Measurements from ENCODE around the gene IL17RA. TPM values are rescaled to one million over a fixed set of nuclear protein-coding genes. Genes with fewer than 3 reads are reported as not detected.

The IL17RA gene
- polyA plus RNA-seq, 1 experiment: 20.3 TPM

DNA sequence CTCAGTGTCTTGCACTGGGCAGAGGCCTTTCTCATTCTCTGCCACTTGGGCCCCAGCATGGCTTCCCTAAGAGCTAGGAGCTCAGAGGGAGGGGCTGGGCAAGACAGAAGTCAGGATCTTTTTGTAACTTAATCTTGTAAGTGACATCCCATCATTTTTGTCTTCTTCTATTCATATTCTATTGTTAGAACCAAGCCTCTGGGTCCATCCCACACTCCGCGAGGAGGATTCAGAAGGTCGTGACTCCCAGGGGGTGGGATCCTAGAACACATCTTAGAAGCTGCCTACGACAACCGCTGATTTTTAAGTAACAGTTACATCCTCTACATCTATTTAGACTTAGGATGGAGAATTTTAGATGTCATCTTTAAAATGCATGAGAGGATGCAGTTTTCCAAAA, 1.5 kb upstream of the IL17RA start:
- no peaks in the 10 kb centered on the region for H3K27me3 ChIP-seq (ENCODE audit: control insufficient read depth, insufficient read depth, low read length)
- H3K9me3 ChIP-seq (ENCODE audit: control insufficient read depth, insufficient read depth, low read length): no peaks in the 10 kb centered on the region; the same call in 1 of the 2 replicates
- no peak overlapping the region for H3K4me3 ChIP-seq (ENCODE audit: low read depth, low read length)
- CTCF ChIA-PET: interaction anchor here (1.0 to 2.9 kb wide), 2 partner anchors 25 to 89 kb away, joined by 3 to 26 read pairs; no protein-coding TSS in a partner anchor
- TF ChIP-seq, protein P1, sequence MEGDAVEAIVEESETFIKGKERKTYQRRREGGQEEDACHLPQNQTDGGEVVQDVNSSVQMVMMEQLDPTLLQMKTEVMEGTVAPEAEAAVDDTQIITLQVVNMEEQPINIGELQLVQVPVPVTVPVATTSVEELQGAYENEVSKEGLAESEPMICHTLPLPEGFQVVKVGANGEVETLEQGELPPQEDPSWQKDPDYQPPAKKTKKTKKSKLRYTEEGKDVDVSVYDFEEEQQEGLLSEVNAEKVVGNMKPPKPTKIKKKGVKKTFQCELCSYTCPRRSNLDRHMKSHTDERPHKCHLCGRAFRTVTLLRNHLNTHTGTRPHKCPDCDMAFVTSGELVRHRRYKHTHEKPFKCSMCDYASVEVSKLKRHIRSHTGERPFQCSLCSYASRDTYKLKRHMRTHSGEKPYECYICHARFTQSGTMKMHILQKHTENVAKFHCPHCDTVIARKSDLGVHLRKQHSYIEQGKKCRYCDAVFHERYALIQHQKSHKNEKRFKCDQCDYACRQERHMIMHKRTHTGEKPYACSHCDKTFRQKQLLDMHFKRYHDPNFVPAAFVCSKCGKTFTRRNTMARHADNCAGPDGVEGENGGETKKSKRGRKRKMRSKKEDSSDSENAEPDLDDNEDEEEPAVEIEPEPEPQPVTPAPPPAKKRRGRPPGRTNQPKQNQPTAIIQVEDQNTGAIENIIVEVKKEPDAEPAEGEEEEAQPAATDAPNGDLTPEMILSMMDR (IDR thresholded peaks at IDR 0.05; ENCODE audit: low read depth, low read length): no peak
- no peak overlapping the region for H3K27ac ChIP-seq (ENCODE audit: low read depth, low read length)
- no peak for DNase-seq (ENCODE audit: low read depth, low spot score)
- POLR2A ChIA-PET: no interaction called here

DNA sequence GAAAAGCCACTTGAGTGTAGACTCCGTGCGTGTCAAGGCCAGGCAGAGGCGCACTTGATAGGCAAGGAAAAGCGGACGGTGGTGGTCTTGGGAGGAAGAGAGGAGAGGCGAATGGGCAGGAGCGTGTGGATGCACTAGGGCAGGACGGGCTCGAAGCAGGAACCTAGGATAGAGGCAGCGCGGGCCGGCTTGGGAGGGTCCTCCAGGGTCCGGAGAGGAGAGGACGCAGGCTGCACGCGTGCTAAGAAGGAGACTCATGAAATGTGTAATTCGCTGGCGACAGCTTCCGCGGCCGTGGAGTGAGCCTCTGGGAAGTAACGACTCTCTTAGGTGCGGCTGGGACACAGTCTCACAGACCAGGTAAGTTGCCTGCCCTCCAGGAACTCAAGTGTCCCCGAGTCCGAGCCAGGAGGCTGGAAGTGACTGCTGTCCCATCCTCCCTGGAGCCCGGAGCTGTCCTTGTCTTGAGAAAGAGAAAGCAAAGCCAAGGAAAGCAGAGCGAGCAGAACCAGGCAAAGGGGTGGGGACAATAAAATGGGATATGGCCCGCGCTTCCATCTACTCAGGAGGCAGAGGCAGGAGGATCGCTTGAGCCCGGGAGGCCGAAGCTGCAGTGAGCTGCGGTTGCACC, 874 bp upstream of the IL17RA start:
- H3K4me3 ChIP-seq (ENCODE audit: low read depth, low read length): no peak overlapping the region
- POLR2A ChIA-PET: no interaction called here

DNA sequence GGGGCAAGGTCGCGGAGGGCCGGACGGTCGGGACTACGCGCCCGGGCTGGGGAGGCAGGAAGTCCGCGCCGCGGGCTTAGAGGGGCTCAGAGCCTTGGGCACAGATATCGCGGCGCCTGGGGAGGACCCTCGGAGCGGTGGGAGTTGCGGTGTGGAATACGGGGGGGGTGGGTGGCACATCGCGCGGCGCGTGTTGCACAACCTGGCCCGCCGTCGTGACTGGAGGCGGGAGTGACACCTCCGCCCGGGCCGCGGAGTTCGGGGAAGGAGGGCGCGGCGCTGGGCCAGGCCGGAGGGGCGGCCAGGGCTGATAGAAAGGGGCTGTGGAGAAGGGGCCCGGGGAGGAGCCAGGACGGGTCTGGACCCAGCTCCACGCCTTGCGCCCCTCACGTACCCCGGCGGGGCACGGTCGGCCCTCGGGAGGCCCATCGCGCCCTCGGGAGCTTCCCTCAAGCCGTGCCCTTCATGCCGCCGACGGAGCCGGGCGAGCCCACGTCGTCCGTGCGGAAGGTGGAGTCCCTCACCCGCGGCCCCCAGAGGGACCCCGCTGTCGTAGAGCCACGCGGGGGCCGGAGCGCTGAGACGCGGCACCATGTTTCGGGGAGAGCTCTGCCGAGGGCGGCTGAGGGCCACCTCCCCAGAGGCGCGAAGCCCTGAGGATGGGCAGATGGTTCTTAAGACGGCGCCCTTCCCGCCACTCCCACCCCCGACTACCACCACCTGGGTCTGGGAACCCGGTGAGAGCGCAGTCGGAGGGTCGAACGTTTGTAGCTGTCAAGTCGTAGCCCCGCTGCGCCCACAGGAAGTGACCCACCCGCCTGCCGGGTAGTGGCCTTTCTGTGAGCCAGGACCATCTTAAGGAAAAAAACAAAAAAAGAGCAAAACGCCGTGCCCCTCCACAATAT, 729 bp downstream of the IL17RA start:
- H3K27ac ChIP-seq (ENCODE audit: low read depth, low read length): no peak overlapping the region
- TF ChIP-seq, protein P1 (IDR thresholded peaks at IDR 0.05; ENCODE audit: low read depth, low read length): no peak
- no peaks in the 10 kb centered on the region for H3K27me3 ChIP-seq (ENCODE audit: control insufficient read depth, insufficient read depth, low read length)
- peak overlapping the region; percentile 79 for H3K4me3 ChIP-seq (ENCODE audit: low read depth, low read length)
- CTCF ChIA-PET: interaction anchor here (0.6 to 2.9 kb wide), 3 partner anchors 86 to 416 kb away, joined by 4 to 26 read pairs (median 9); no protein-coding TSS in a partner anchor
- DNase-seq (ENCODE audit: low read depth, low spot score): no peak
- H3K9me3 ChIP-seq (ENCODE audit: control insufficient read depth, insufficient read depth, low read length): no peaks in the 10 kb centered on the region; the same call in 1 of the 2 replicates
- POLR2A ChIA-PET: interaction anchor here (0.9 kb wide), 1 partner anchor 87 kb away, joined by 3 read pairs; no protein-coding TSS in a partner anchor

More for the DNA sequence above, 874 bp upstream of the IL17RA start:
- Histone ChIP-seq H3K27me3 (ENCODE audit: control insufficient read depth, insufficient read depth, low read length) (no peaks in the 10 kb centered on the region), H3K9me3 (ENCODE audit: control insufficient read depth, insufficient read depth, low read length) (no peaks in the 10 kb centered on the region; the same call in 1 of the 2 replicates), H3K27ac (ENCODE audit: low read depth, low read length) (no peak overlapping the region)
- CTCF ChIA-PET: interaction anchor here (1.0 to 2.9 kb wide), 3 partner anchors 9 to 88 kb away, joined by 3 to 26 read pairs (median 3); no protein-coding TSS in a partner anchor
- TF ChIP-seq, protein P1 (IDR thresholded peaks at IDR 0.05; ENCODE audit: low read depth, low read length): no peak
- DNase-seq (ENCODE audit: low read depth, low spot score): no peak

DNA sequence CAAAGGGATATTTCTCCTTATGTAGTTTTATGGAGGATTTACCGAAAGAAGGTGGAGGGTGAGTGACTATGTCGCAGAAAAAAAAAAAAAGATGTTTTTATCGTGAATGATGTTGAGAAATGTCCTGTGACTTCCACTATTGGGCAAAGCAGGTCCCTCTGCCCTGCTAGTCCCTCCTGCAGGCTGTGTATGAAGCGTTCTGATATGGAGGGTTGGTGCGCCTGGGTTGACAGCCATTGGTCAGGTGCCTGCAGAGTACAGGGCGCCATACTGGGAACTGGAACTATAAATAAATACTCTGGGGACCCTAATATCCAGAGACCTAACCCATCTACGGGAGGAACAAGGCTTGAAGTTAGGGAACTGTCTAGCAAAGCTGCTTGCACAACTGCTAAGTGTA, 1.5 kb downstream of the IL17RA start:
- DNase-seq (ENCODE audit: low read depth, low spot score): no peak
- Histone ChIP-seq H3K4me3 (ENCODE audit: low read depth, low read length) (peak overlapping the region; percentile 17; the same call in 1 of the 2 replicates), H3K9me3 (ENCODE audit: control insufficient read depth, insufficient read depth, low read length) (no peaks in the 10 kb centered on the region; the same call in 1 of the 2 replicates), H3K27ac (ENCODE audit: low read depth, low read length) (no peak overlapping the region), H3K27me3 (ENCODE audit: control insufficient read depth, insufficient read depth, low read length) (no peaks in the 10 kb centered on the region)
- CTCF ChIA-PET: interaction anchor here (0.6 to 3.6 kb wide), 5 partner anchors 9 to 415 kb away, joined by 3 to 31 read pairs (median 6); no protein-coding TSS in a partner anchor
- POLR2A ChIA-PET: no interaction called here
- TF ChIP-seq, protein P1 (IDR thresholded peaks at IDR 0.05; ENCODE audit: low read depth, low read length): no peak

Measured in AG04450 (cell line).